Neural cell (in vitro differentiated cells): ENCODE data around the gene NREP. TPM values are rescaled to one million over a fixed set of nuclear protein-coding genes. Genes with fewer than 3 reads are reported as not detected.

Source experiments
- H2AFZ ChIP-seq: fragments of 200-600, 300-800 bp; sonication (generic), shearing (Covaris generic); 2 replicates; pipeline ENCODE4 v1.6.0; 2014; ENCODE audit warnings: low read depth, mild to moderate bottlenecking, antibody characterized with exemption, low read length, moderate library complexity
- H3F3A ChIP-seq: fragments of 200-600 bp; shearing (Covaris generic); 2 replicates; pipeline ENCODE4 v1.6.1; 2016; ENCODE audit warnings: mild to moderate bottlenecking, moderate library complexity, mixed read lengths, antibody characterized with exemption, low read length; ENCODE audit not compliant: insufficient read depth, poor library complexity, severe bottlenecking
- H3K27ac ChIP-seq: fragments of 200-600, 300-800 bp; sonication (generic), shearing (Covaris generic); 2 replicates; pipeline ENCODE4 v1.5.1; 2014; ENCODE audit warnings: mild to moderate bottlenecking, low read length, moderate library complexity
- H3K27me3 ChIP-seq: fragments of 300-800, 200-600 bp; sonication (generic), shearing (Covaris generic); 2 replicates; pipeline ENCODE4 v1.6.0; 2014; ENCODE audit warnings: mild to moderate bottlenecking, low read depth, low read length, moderate library complexity; ENCODE audit not compliant: insufficient read depth
- H3K36me3 ChIP-seq: fragments of 300-800, 200-600 bp; sonication (generic), shearing (Covaris generic); 2 replicates; pipeline ENCODE4 v1.5.1; 2014; ENCODE audit warnings: mild to moderate bottlenecking, antibody characterized with exemption, low read length, moderate library complexity; ENCODE audit not compliant: insufficient read depth
- H3K4me2 ChIP-seq: fragments of 300-800, 200-600 bp; sonication (generic), shearing (Covaris generic); 2 replicates; pipeline ENCODE4 v1.6.0; 2014; ENCODE audit warnings: mild to moderate bottlenecking, low read length
- H3K4me3 ChIP-seq: fragments of 300-800, 200-600 bp; sonication (generic), shearing (Covaris generic); 2 replicates; pipeline ENCODE4 v1.5.1; 2014; ENCODE audit warnings: mild to moderate bottlenecking, low read length, moderate library complexity
- H3K79me2 ChIP-seq: fragments of 200-600 bp; shearing (Covaris generic); replicated peaks from 2 replicates; pipeline ENCODE4 v1.6.0; 2014; ENCODE audit warnings: mild to moderate bottlenecking, low read length, moderate library complexity; ENCODE audit not compliant: insufficient read depth
- H3K9ac ChIP-seq: fragments of 300-800, 200-600 bp; sonication (generic), shearing (Covaris generic); 2 replicates; pipeline ENCODE4 v1.6.1; 2016; ENCODE audit warnings: mild to moderate bottlenecking, low read length, mixed read lengths
- H3K9me2 ChIP-seq: fragments of 200-600 bp; shearing (Covaris generic); 2 replicates; pipeline ENCODE4 v1.6.1; 2016; ENCODE audit warnings: mild to moderate bottlenecking, low read length, mixed read lengths; ENCODE audit not compliant: insufficient read depth
- H3K9me3 ChIP-seq: fragments of 200-600, 300-800 bp; sonication (generic), shearing (Covaris generic); 2 replicates; pipeline ENCODE4 v1.6.1; 2016; ENCODE audit warnings: mild to moderate bottlenecking, mixed run types, low read length, moderate library complexity, mixed read lengths
- H4K20me1 ChIP-seq: fragments of 200-600 bp; shearing (Covaris generic); 2 replicates; pipeline ENCODE4 v1.6.1; 2016; ENCODE audit warnings: mild to moderate bottlenecking, mixed run types; ENCODE audit not compliant: insufficient read depth
- CTCF ChIP-seq: fragments of 450-650 bp; IDR thresholded peaks from 2 replicates; pipeline ENCODE4 v1.5.1; 2014; ENCODE audit warnings: antibody characterized with exemption, mild to moderate bottlenecking, moderate library complexity; ENCODE audit not compliant: poor library complexity, severe bottlenecking
- EP300 ChIP-seq: fragments of 450-650 bp; conservative IDR thresholded peaks from 2 replicates; pipeline ENCODE4 v1.6.1; 2014; ENCODE audit warnings: antibody characterized with exemption, mild to moderate bottlenecking, moderate library complexity; ENCODE audit not compliant: poor library complexity, severe bottlenecking
- EZH2 ChIP-seq: fragments of 200-600, 300-800 bp; shearing (Covaris generic), sonication (generic); IDR thresholded peaks from 2 replicates; pipeline ENCODE4 v1.6.1; 2014; ENCODE audit warnings: antibody characterized with exemption, low read length, borderline replicate concordance, mild to moderate bottlenecking; ENCODE audit not compliant: insufficient read depth, poor library complexity, severe bottlenecking
- MXI1 ChIP-seq: fragments of 450-650 bp; conservative IDR thresholded peaks from 2 replicates; pipeline ENCODE4 v1.6.1; 2014; ENCODE audit warnings: antibody characterized with exemption, mild to moderate bottlenecking; ENCODE audit not compliant: poor library complexity, severe bottlenecking
- POLR2AphosphoS5 ChIP-seq: IDR thresholded peaks from 2 replicates; pipeline ENCODE4 v1.6.1; 2012
- RAD21 ChIP-seq: fragments of 450-650 bp; conservative IDR thresholded peaks from 2 replicates; pipeline ENCODE4 v1.6.1; 2014; ENCODE audit warnings: antibody characterized with exemption, mild to moderate bottlenecking, moderate library complexity
- REST ChIP-seq: IDR thresholded peaks from 2 replicates; pipeline ENCODE4 v1.6.1; 2012; ENCODE audit warnings: borderline replicate concordance
- SMC3 ChIP-seq: fragments of 450-650 bp; conservative IDR thresholded peaks from 2 replicates; pipeline ENCODE4 v1.6.1; 2014; ENCODE audit warnings: antibody characterized with exemption, mild to moderate bottlenecking, moderate library complexity; ENCODE audit not compliant: poor library complexity
- TAF1 ChIP-seq: IDR thresholded peaks from 2 replicates; pipeline ENCODE4 v1.6.1; 2012; ENCODE audit warnings: low read depth
- polyA plus RNA-seq: library from polyadenylated mRNA; depleted of rRNA; stranded (reverse); fragments of >200 nt; gene quantifications from 2 replicates; pipeline ENCODE4 v1.2.3, GENCODE V29; 2014

Gene NREP
- polyA plus RNA-seq, 1 donor from 2014 or later = 3,807 TPM

- no peaks in the 10 kb centered on the region for H3K27me3 ChIP-seq
- H3K79me2 ChIP-seq = no peaks in the 10 kb centered on the region
- no peak overlapping the region for H2AFZ ChIP-seq
Measured at GRCh38 chr5:111781200-111781599, 24.2 kb upstream of the NREP start.

GRCh38 chr5:111779922-111780292, 22.9 kb upstream of the NREP start:
- no peak overlapping the region for H3K4me2 ChIP-seq

More at GRCh38 chr5:111781200-111781599, 24.2 kb upstream of the NREP start:
- H3K4me2 ChIP-seq = no peak overlapping the region
- H3K4me3 ChIP-seq = no peak overlapping the region
- no peak overlapping the region for H3K27ac ChIP-seq
- no peaks in the 10 kb centered on the region for H4K20me1 ChIP-seq
- no peak overlapping the region for H3K9ac ChIP-seq
- no peaks in the 10 kb centered on the region for H3K36me3 ChIP-seq
- TF ChIP-seq TAF1 = no peak
- no peak for TF ChIP-seq POLR2AphosphoS5
- no peak for TF ChIP-seq EZH2
- no peak for TF ChIP-seq SMC3
- TF ChIP-seq EP300 = no peak
- TF ChIP-seq REST = no peak
- no peak for TF ChIP-seq MXI1
- TF ChIP-seq RAD21 = no peak
- TF ChIP-seq CTCF = no peak
- no peaks in the 10 kb centered on the region for H3K9me2 ChIP-seq
- H3K9me3 ChIP-seq = no peaks in the 10 kb centered on the region
- no peaks in the 10 kb centered on the region for H3F3A ChIP-seq

More at GRCh38 chr5:111779922-111780292, 22.9 kb upstream of the NREP start:
- H3K27ac ChIP-seq = no peak overlapping the region
- H3F3A ChIP-seq = no peaks in the 10 kb centered on the region
- no peaks in the 10 kb centered on the region for H3K9me3 ChIP-seq
- no peak overlapping the region for H3K9ac ChIP-seq
- H2AFZ ChIP-seq = no peak overlapping the region
- no peaks in the 10 kb centered on the region for H3K9me2 ChIP-seq
- TF ChIP-seq SMC3 (no peak), POLR2AphosphoS5 (no peak), RAD21 (no peak), EZH2 (no peak), REST (no peak), EP300 (no peak)
- no peaks in the 10 kb centered on the region for H4K20me1 ChIP-seq
- H3K36me3 ChIP-seq = no peaks in the 10 kb centered on the region
- no peaks in the 10 kb centered on the region for H3K27me3 ChIP-seq
- H3K4me3 ChIP-seq = no peak overlapping the region
- H3K79me2 ChIP-seq = no peaks in the 10 kb centered on the region
